Naive thymus-derived CD4-positive, alpha-beta T cell (primary cell): Measurements from ENCODE around the gene SCN8A. TPM values are rescaled to one million over a fixed set of nuclear protein-coding genes. Genes with fewer than 3 reads are reported as not detected.
A peak's percentile ranks its signal among the peaks of the same experiment; 100 is the strongest.
"Not testable (repeated sequence)": the region's sequence is repeated elsewhere in the genome, so short reads cannot be mapped to it uniquely, and the experiment has no call there.

Experiments used
- ATAC-seq: fragments of 150-1000 bp; cut with Tn5 transposase; 2 replicates; pipeline ENCODE4 v1.10.0; 2021; ENCODE audit warnings: mild to moderate bottlenecking, moderate library complexity
- CTCF ChIA-PET: fragments of 350-600 bp; sonication (Branson Sonifier 250); formaldehyde crosslinking; loops from one replicate; lab custom pipeline; 2021; ENCODE audit warnings: antibody characterized with exemption; lab: Charles Lee
- POLR2A ChIA-PET: fragments of 350-600 bp; sonication (Branson Sonifier 250); formaldehyde crosslinking; loops from one replicate; lab custom pipeline; 2021; ENCODE audit warnings: antibody characterized with exemption, inconsistent platforms; lab: Charles Lee
- DNase-seq, 9 donors: peaks; one replicate each; pipeline versions ENCODE4 v3.0.0 to v3.0.0-alpha.2; 2020 to 2022; ENCODE audit warnings: mixed read lengths in 1 of 9
- H3K27ac ChIP-seq: one replicate; pipeline ENCODE4 v1.7.0; 2013; ENCODE audit warnings: mild to moderate bottlenecking, low read depth, low read length, moderate library complexity
- H3K27me3 ChIP-seq, 2 donors: one replicate each; pipeline ENCODE4 v1.7.0; 2013; ENCODE audit warnings: low read length in 2 of 2, mild to moderate bottlenecking in 2 of 2, moderate library complexity in 2 of 2; ENCODE audit not compliant: control insufficient read depth in 2 of 2, insufficient read depth in 2 of 2
- H3K36me3 ChIP-seq, 3 experiments: 1 replicate in 2 of 3; 2 replicates in 1 of 3; pipeline ENCODE4 v1.7.0; 2013; ENCODE audit warnings: low read length in 3 of 3, mild to moderate bottlenecking in 3 of 3, moderate library complexity in 1 of 3; ENCODE audit not compliant: insufficient read depth in 3 of 3, control insufficient read depth in 2 of 3
- H3K4me1 ChIP-seq, 2 donors: one replicate each; pipeline ENCODE4 v1.7.0; 2013; ENCODE audit warnings: low read length in 2 of 2, mild to moderate bottlenecking in 2 of 2, moderate library complexity in 1 of 2; ENCODE audit not compliant: control insufficient read depth in 2 of 2, insufficient read depth in 2 of 2
- H3K4me3 ChIP-seq: 2 replicates; pipeline ENCODE4 v1.7.0; 2013; ENCODE audit warnings: mild to moderate bottlenecking, low read length
- H3K9me3 ChIP-seq, 3 experiments: 1 replicate in 2 of 3; 2 replicates in 1 of 3; pipeline ENCODE4 v1.7.0; 2013; ENCODE audit warnings: low read length in 3 of 3; ENCODE audit not compliant: control insufficient read depth in 2 of 3
- H3K27ac Mint-ChIP-seq, 9 donors: one replicate each; pipeline ENCODE4 v1.8.0; 2020 to 2022; ENCODE audit warnings: mixed read lengths in 9 of 9, mild to moderate bottlenecking in 8 of 9, moderate library complexity in 5 of 9, inconsistent platforms in 2 of 9
- H3K27me3 Mint-ChIP-seq, 5 donors: one replicate each; pipeline ENCODE4 v1.8.0; 2021 to 2022; ENCODE audit warnings: mixed read lengths in 5 of 5, mild to moderate bottlenecking in 1 of 5
- H3K36me3 Mint-ChIP-seq, 5 donors: one replicate each; pipeline ENCODE4 v1.8.0; 2020 to 2022; ENCODE audit warnings: mixed read lengths in 5 of 5, mild to moderate bottlenecking in 3 of 5, inconsistent platforms in 1 of 5
- H3K4me1 Mint-ChIP-seq, 7 donors: one replicate each; pipeline ENCODE4 v1.8.0; 2020 to 2022; ENCODE audit warnings: mixed read lengths in 7 of 7, mild to moderate bottlenecking in 3 of 7, inconsistent platforms in 1 of 7
- H3K4me3 Mint-ChIP-seq, 10 donors: one replicate each; pipeline ENCODE4 v1.8.0; 2020 to 2022; ENCODE audit warnings: mild to moderate bottlenecking in 10 of 10, mixed read lengths in 10 of 10, moderate library complexity in 6 of 10, inconsistent platforms in 2 of 10
- H3K9me3 Mint-ChIP-seq, 11 donors: one replicate each; pipeline ENCODE4 v1.8.0; 2020 to 2022; ENCODE audit warnings: mixed read lengths in 11 of 11, mild to moderate bottlenecking in 4 of 11, inconsistent platforms in 1 of 11, moderate library complexity in 1 of 11
- intact Hi-C, 2 donors: fragments of 100-400 bp; cut with micrococcal nuclease; formaldehyde crosslinking; loops; one replicate each; pipeline ENCODE4 v1.15.1; 2023
- polyA plus RNA-seq, 2 donors: library from polyadenylated mRNA; unstranded; fragments of 300-500 nt; fragmentation: Illumina TruSeq; gene quantifications; one replicate each; pipeline ENCODE4 v1.2.3, GENCODE V29; 2021
- total RNA-seq, 6 experiments: library from RNA in 5 of 6; stranded (reverse) in 5 of 6; gene quantifications; 1 replicate in 5 of 6; 2 replicates in 1 of 6; pipeline ENCODE4 v1.2.3 and lab custom pipeline; 2021 to 2026

SCN8A gene
- total and polyA plus RNA-seq, 7 experiments from 2014 or later = 0.01 to 1.1 (median 0.33) TPM

DNA sequence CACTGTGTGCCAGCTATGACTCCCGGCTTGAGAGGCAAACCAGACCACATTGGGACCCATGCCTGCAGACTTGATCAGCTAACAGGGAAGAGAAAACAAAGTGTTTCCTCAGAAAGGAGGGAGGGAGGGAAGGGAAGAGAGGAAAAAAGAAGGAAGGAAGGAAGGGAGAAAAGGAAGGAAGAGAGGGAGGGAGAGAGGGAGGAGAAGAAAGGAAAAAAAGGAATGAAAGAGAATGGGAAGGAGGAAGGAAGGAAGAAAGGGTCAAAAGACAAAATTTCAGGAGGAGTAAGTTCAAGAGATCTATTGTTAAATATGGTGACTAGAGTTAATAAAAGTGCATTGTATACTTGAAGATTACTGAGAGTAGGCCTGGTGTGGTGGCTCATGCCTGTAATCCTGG is 238.6 kb downstream of the SCN8A start:
- Mint-ChIP-seq H3K36me3 (no peaks in the 10 kb centered on the region), H3K27me3 (peaks cover 6 to 28% (median 22%) of the 10 kb centered on the region in 5 donors), H3K4me1 (peaks cover 32 to 38% (median 35%) of the 10 kb centered on the region in 7 donors), H3K9me3 (no peaks in the 10 kb centered on the region), H3K4me3 (no peak overlapping the region), H3K27ac (no peak overlapping the region)
- no peak overlapping the region for H3K4me3 ChIP-seq
- no peak overlapping the region for H3K27ac ChIP-seq
- no peak for ATAC-seq
- CTCF ChIA-PET = no interaction called here
- DNase-seq = no peak
- H3K36me3 ChIP-seq = no peaks in the 10 kb centered on the region
- intact Hi-C loops = loop anchor here in 1 of 2 donors (5.0 to 10.0 kb wide), 2 partner anchors 48 to 125 kb away; partner anchors contain the start of gene ACVR1B
- no peaks in the 10 kb centered on the region for H3K9me3 ChIP-seq
- peaks cover 0 to 27% of the 10 kb centered on the region in 2 donors for H3K4me1 ChIP-seq
- POLR2A ChIA-PET = no interaction called here
- no peaks in the 10 kb centered on the region for H3K27me3 ChIP-seq

DNA sequence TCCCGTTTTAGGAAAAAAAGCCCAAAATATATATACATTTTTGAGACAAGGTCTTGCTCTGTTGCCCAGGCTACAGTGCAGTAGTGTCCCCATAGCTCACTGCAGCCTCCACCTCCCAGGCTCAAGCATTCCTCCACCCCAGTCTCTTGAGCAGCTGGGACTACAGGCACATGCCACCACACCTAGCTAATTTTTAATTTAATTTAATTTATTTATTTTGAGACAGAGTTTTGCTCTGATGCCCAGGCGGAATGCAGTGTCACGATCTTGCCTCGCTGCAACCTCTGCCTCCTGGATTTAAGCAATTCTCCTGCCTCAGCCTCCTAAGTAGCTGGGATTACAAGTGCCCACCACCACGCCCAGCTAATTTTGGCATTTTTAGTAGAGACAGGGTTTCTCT is 240.8 kb downstream of the SCN8A start:
- H3K27ac Mint-ChIP-seq, DNase-seq, H3K36me3 ChIP-seq, H3K27ac ChIP-seq, H3K36me3 Mint-ChIP-seq, H3K9me3 Mint-ChIP-seq, ATAC-seq, H3K4me3 ChIP-seq, H3K9me3 ChIP-seq, H3K27me3 ChIP-seq, intact Hi-C loops: not testable (repeated sequence)
- ChIA-PET POLR2A (interaction anchor here (1.4 kb wide), 1 partner anchor 11 kb away, joined by 3 read pairs; no protein-coding TSS in a partner anchor), CTCF (interaction anchor here (1.8 to 1.9 kb wide), 2 partner anchors 9 to 11 kb away, joined by 4 to 8 read pairs; no protein-coding TSS in a partner anchor)
- H3K27me3 Mint-ChIP-seq = peaks cover 6 to 33% (median 27%) of the 10 kb centered on the region in 5 donors
- peaks cover 30 to 36% (median 35%) of the 10 kb centered on the region in 7 donors for H3K4me1 Mint-ChIP-seq
- peak overlapping the region in 1 of 10 donors; percentile 63 for H3K4me3 Mint-ChIP-seq
- peaks cover 0 to 27% of the 10 kb centered on the region in 2 donors for H3K4me1 ChIP-seq

DNA sequence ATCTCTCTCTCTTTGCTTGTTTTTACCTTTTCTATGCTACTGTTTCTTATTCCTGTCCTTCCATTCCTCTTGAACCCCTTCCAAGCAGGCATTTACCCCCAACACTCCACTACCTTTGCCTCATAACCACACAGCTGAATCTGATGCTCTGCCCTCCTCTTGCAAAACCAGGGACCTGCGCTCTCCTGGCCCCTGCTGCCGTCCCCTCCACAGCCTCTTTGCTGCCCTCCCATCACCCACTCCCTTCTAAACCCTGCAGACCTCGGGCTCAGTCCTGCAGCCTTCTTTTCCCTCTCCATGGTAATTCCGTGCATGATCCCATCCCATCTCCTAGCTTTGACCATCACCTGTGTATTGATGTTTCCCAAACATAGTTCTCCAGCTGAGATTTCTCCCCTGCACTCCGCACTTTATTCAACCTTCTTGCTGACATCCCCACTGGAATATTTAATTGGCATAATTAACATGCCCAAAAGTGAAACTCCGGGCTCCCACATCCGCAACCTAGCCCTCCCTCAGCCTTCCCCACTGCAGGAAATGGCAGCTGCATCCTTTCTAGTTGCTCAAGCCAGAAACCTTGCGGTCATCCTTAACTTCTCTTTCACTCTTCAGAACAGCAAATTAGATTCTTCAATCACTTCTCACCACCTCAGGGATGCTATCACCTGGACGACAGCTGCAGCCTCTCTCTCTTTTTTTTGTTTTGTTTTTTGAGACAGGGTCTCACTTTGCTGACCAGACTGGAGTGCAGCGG is 241.5 kb downstream of the SCN8A start:
- Histone ChIP-seq H3K36me3 (no peaks in the 10 kb centered on the region), H3K27ac (no peak overlapping the region), H3K27me3 (no peaks in the 10 kb centered on the region), H3K4me3 (peak overlapping the region; percentile 17), H3K4me1 (peaks cover 0 to 26% of the 10 kb centered on the region in 2 donors), H3K9me3 (no peaks in the 10 kb centered on the region)
- Mint-ChIP-seq H3K4me3 (peak overlapping the region in 9 of 10 donors; percentile 9 to 70 (median 51)), H3K27ac (no peak overlapping the region), H3K4me1 (peaks cover 24 to 34% (median 31%) of the 10 kb centered on the region in 7 donors), H3K27me3 (peaks cover 9 to 34% (median 28%) of the 10 kb centered on the region in 5 donors), H3K36me3 (no peaks in the 10 kb centered on the region), H3K9me3 (no peaks in the 10 kb centered on the region)
- CTCF ChIA-PET = interaction anchor here (0.5 to 1.9 kb wide), 4 partner anchors 9 to 1997 kb away, joined by 3 to 8 read pairs (median 4); no protein-coding TSS in a partner anchor
- ATAC-seq = peak; percentile 38
- POLR2A ChIA-PET = no interaction called here
- intact Hi-C loops = no loop called here
- DNase-seq = peak in 1 of 9 donors; percentile 12

DNA sequence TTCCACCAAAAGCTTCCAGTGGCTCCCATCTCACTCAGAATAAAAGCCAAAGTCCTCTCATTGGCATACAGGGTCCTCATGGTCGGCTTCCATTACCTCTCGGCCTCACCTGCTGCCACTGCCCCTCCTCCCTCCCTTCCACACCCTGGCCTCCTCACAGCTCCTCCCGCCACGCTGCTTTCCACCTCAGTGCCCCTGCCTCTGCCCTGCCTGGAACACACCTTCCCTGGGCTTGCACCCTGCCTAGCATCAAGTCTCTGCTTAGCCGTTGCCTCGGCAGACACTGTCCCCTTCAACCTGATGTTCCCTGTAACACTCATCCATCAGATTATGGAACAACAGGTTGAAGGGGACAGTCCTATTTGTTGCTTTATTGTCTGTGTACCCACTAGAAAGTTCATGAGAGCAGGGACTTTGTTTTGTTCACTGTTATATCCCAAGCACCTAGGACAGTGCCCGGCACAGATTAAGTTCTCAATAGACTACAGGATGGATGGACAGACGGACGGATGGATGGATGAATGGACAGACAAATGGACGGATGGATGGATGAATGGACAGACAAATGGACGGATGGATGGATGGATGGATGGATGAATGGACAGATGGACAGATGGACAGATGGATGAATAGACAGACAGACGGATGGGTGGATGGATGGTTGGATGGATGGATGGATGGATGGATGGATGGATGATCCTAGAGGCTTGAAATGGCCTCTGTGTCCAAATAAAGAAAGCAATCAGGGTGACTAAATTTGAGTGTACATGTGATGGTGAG is 242.6 kb downstream of the SCN8A start:
- POLR2A ChIA-PET = no interaction called here
- Mint-ChIP-seq H3K27ac (peak overlapping the region in 3 of 9 donors; percentile 12 to 71 (median 38)), H3K27me3 (peaks cover 9 to 38% (median 30%) of the 10 kb centered on the region in 5 donors)

DNA sequence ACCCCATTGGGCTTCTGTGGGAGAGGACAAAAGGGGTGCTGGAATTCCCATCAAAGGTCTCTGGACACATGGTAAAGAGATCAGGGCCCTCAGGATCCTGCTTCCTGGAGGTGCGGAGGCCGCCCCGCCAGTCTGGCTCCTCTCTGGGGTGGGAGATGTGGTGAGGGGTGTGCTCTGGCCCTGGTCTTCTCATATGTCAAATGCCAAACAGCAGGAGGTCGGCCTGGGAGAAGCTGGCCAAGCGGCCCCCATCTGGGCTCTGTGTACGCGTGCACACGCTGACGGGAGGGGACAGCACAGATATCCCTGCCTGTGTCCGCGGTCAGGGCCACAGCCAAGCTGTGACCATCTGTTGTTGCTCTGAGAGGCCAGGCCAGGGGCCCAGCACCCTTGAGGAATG is 243.4 kb downstream of the SCN8A start:
- Mint-ChIP-seq H3K9me3 (no peaks in the 10 kb centered on the region), H3K4me3 (peak overlapping the region in 1 of 10 donors; percentile 48), H3K4me1 (peaks cover 14 to 21% (median 20%) of the 10 kb centered on the region in 7 donors), H3K36me3 (peaks cover 0 to under 1% (median 0%) of the 10 kb centered on the region in 5 donors), H3K27ac (no peak overlapping the region), H3K27me3 (peaks cover 15 to 41% (median 36%) of the 10 kb centered on the region in 5 donors)
- DNase-seq = no peak
- no peak overlapping the region for H3K4me3 ChIP-seq
- ChIA-PET CTCF (no interaction called here), POLR2A (no interaction called here)
- H3K9me3 ChIP-seq = no peaks in the 10 kb centered on the region
- intact Hi-C loops = no loop called here
- peaks cover 0 to 2% of the 10 kb centered on the region in 2 donors for H3K27me3 ChIP-seq
- no peaks in the 10 kb centered on the region for H3K36me3 ChIP-seq
- peaks cover 0 to 13% of the 10 kb centered on the region in 2 donors for H3K4me1 ChIP-seq
- H3K27ac ChIP-seq = no peak overlapping the region
- ATAC-seq = no peak

More for the DNA sequence above, 242.6 kb downstream of the SCN8A start:
- intact Hi-C loops = no loop called here
- H3K4me3 ChIP-seq = no peak overlapping the region
- no peak overlapping the region for H3K27ac ChIP-seq
- H3K9me3 Mint-ChIP-seq = no peaks in the 10 kb centered on the region
- peaks cover 0 to 15% of the 10 kb centered on the region in 2 donors for H3K4me1 ChIP-seq
- H3K4me3 Mint-ChIP-seq = peak overlapping the region; percentile 10 to 72 (median 44)
- H3K27me3 ChIP-seq = peaks cover 0 to 2% of the 10 kb centered on the region in 2 donors
- no peak for DNase-seq
- no peak for ATAC-seq
- H3K36me3 ChIP-seq = no peaks in the 10 kb centered on the region
- CTCF ChIA-PET = interaction anchor here (0.5 to 1.8 kb wide), 2 partner anchors 10 to 1996 kb away, joined by 3 to 8 read pairs; no protein-coding TSS in a partner anchor
- no peaks in the 10 kb centered on the region for H3K36me3 Mint-ChIP-seq
- H3K4me1 Mint-ChIP-seq = peaks cover 14 to 23% (median 21%) of the 10 kb centered on the region in 7 donors
- no peaks in the 10 kb centered on the region for H3K9me3 ChIP-seq

DNA sequence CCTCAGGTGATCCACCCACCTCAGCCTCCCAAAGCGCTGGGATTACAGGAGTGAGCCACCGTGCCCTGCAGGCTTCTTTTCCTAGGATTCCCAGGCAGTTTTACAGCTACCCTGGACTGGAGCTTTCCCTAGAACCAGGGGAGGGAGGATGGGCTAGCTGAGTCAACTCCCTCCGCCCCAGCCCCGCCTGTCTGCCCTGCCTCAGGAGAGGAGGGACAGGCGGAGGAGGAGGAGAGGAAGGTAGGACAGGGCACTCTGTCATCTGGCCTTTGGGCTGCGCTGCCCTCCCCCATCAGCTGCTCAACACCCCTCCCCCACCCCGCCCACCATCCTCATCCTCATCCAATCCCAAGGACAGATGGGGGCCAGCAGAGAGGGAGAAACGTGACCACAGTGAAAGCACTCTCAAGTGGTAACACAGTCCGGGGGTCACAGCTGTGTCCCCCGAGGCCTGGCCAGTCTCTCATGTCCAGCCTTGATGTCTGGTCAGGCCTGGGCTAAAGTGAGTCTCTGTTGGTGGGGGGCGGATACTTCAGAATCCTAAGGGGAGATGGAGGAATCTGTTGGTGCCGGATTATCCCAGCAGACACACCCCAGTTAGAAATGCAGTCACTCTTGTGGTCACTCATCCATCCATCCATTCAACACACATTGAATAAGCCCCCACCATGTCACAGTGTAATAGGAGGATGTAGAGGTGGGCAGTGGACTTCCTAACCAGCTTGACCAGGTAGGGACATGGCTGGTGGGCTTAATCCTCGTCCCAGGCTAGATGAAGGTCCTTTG is 245.2 kb downstream of the SCN8A start:
- H3K9me3 ChIP-seq = no peaks in the 10 kb centered on the region
- Mint-ChIP-seq H3K4me1 (peaks cover 14 to 21% (median 21%) of the 10 kb centered on the region in 7 donors), H3K27ac (no peak overlapping the region), H3K27me3 (peaks cover 21 to 37% (median 35%) of the 10 kb centered on the region in 5 donors), H3K4me3 (no peak overlapping the region), H3K36me3 (peaks cover 0 to 5% (median 0%) of the 10 kb centered on the region in 5 donors), H3K9me3 (no peaks in the 10 kb centered on the region)
- no peak overlapping the region for H3K4me3 ChIP-seq
- peaks cover 0 to 13% of the 10 kb centered on the region in 2 donors for H3K4me1 ChIP-seq
- ATAC-seq (no peak), DNase-seq (no peak)
- H3K27me3 ChIP-seq = peaks cover 0 to 2% of the 10 kb centered on the region in 2 donors
- POLR2A ChIA-PET = interaction anchor here (1.4 kb wide), 1 partner anchor 22 kb away, joined by 3 read pairs; a partner anchor contains a TSS
- intact Hi-C loops = no loop called here
- H3K36me3 ChIP-seq = no peaks in the 10 kb centered on the region
- H3K27ac ChIP-seq = no peak overlapping the region
- CTCF ChIA-PET = no interaction called here
